Stimulated activated naive CD8-positive, alpha-beta T cell treated with anti-CD3 and anti-CD28 coated beads, Interleukin-15, Interleukin-2, amounts not matched to agents 100 ng/mL and 50 ng/mL, for 24 hours (primary cell): ENCODE data around the gene KLHL17.

Experiments
- H3K27ac Mint-ChIP-seq: one replicate; pipeline ENCODE4 v1.8.0; 2021; ENCODE audit warnings: mild to moderate bottlenecking, mixed read lengths
- H3K27me3 Mint-ChIP-seq: one replicate; pipeline ENCODE4 v1.8.0; 2021; ENCODE audit warnings: mixed read lengths
- H3K36me3 Mint-ChIP-seq: one replicate; pipeline ENCODE4 v1.8.0; 2021; ENCODE audit warnings: low read depth, mixed read lengths
- H3K4me1 Mint-ChIP-seq: one replicate; pipeline ENCODE4 v1.8.0; 2021; ENCODE audit warnings: low read depth, mixed read lengths
- H3K4me3 Mint-ChIP-seq: one replicate; pipeline ENCODE4 v1.8.0; 2021; ENCODE audit warnings: mild to moderate bottlenecking, mixed read lengths
- H3K9me3 Mint-ChIP-seq: one replicate; pipeline ENCODE4 v1.8.0; 2021; ENCODE audit warnings: mixed read lengths

KLHL17 gene

DNA sequence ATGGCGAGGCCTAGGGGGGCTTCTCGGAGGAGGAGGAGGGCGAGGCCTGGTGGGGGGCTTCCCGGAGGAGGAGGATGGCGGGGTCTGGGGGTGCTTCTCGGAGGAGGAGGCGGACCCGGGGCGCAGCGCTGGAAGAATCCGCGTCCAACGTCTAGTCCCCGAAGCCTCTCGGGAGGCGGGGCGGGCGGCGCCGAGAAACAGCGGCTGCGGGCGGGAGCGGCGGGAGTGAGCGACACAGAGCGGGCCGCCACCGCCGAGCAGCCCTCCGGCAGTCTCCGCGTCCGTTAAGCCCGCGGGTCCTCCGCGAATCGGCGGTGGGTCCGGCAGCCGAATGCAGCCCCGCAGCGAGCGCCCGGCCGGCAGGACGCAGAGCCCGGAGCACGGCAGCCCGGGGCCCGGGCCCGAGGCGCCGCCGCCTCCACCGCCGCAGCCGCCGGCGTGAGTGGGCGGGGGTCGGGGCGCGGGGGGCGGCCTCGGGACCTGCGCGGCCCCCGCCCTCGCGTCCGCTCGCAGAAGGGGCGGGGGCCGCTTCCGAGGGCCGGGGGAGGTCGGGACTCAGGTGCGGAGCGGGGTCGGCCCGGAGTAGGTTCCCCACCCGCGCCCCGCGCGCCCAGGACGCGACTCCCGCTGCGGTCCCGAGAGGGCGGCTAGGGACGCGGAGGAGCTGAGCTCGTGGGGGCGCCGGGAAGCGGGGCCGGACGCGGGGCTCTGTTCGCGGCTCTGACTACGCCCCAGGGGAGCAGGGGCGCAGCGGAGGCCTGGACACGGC is at the start of gene KLHL17:
Gene KLHL17 (plus strand): TSS at position 222 of the 769 bp plus-strand sequence. CDS start 110 bp downstream, at position 332.
- no peaks in the 10 kb centered on the region for H3K9me3 Mint-ChIP-seq
- H3K27ac Mint-ChIP-seq: peak within 1 kb of the TSS; percentile 68
- peaks cover 26% of the 10 kb centered on the region for H3K4me1 Mint-ChIP-seq
- H3K4me3 Mint-ChIP-seq: peak within 1 kb of the TSS; percentile 96
- H3K27me3 Mint-ChIP-seq: no peaks in the 10 kb centered on the region
- peaks cover 18% of the 10 kb centered on the region for H3K36me3 Mint-ChIP-seq

DNA sequence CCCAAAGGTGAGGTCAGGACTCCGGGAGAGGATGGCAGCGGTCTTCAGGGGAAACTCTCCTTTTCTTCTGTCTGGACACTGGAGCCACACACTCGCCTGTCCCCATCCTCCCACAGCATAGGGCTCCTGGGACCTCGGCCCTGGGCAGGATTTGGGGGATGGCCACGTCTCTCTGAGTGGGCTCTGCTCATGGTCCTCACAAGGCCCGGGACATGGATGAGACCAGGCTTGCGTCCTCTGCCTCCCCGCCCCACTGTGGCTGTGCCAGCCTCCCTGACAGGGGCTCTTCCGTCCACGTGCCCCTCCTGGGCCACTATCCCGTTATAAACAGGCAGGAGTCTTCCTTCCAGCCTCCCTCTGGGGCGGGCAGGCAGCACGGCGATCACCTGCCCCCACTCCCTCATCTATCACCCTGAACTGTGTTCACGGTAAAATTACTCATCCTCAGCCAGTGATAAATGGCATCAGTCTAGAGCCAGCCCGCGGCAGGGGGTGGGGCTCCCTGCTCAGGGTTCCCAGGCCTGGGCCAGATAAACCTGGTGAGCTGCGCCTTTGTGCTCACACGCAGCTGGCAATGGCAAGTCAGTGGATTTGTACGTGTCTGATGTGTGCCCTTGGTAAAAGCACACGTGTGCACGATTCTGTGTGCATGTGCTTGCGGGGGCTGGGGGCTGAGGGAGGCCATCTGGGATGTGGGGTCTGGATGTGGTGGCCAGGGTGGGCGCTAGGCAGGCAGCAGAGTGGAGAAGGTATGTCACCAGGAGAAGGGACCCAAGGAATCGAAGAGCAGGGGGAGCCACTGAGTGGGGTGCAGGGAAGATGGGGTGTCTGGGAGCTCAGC is 49.3 kb upstream of the KLHL17 start:
- Mint-ChIP-seq H3K9me3 (no peaks in the 10 kb centered on the region), H3K27ac (no peak overlapping the region), H3K4me1 (no peaks in the 10 kb centered on the region), H3K27me3 (peaks cover 40% of the 10 kb centered on the region), H3K4me3 (no peak overlapping the region), H3K36me3 (peaks cover 6% of the 10 kb centered on the region)

DNA sequence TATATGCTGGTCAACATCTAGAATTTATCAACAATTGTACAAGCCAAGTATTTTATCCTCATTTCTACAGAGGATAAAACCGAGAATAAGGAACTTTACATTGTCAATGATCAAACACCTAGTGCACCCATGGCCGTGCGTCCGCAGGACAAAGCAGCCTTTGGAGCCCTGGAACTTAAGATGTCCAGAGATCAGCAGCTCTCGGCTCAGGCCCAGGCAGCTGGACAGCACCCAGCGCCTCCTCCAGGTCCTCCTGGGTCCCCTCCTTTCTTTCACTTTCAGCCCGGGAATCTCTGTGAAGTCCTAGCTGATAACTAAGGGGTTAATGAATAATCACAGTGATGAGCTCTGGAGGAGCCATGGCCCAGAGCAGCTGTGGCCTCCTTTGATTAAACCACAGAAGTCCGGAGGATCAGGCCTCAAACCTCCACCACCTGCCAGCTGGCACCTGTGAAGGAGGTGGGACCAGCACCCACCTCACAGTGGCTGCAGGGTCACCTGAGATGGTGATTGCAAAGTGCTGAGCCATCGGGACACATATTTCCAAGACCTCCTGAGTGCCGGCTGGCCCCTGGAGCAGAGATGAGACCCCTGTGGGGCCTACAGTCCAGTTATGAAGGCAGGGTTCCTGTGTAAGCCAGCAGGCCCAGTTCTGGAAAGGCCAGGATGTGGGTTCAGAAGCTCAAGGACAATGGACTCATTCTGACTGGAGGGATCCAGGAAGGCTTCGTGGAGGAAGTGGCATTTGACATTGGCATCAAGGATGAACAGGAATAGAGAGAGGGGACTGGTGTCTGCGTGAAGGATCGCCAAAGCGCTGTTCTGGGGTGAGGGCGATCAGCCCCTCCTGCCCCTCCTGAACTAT is 48.3 kb upstream of the KLHL17 start:
- H3K36me3 Mint-ChIP-seq: peaks cover 6% of the 10 kb centered on the region
- no peak overlapping the region for H3K27ac Mint-ChIP-seq
- peaks cover 30% of the 10 kb centered on the region for H3K27me3 Mint-ChIP-seq
- H3K4me3 Mint-ChIP-seq: no peak overlapping the region
- no peaks in the 10 kb centered on the region for H3K9me3 Mint-ChIP-seq
- H3K4me1 Mint-ChIP-seq: no peaks in the 10 kb centered on the region

DNA sequence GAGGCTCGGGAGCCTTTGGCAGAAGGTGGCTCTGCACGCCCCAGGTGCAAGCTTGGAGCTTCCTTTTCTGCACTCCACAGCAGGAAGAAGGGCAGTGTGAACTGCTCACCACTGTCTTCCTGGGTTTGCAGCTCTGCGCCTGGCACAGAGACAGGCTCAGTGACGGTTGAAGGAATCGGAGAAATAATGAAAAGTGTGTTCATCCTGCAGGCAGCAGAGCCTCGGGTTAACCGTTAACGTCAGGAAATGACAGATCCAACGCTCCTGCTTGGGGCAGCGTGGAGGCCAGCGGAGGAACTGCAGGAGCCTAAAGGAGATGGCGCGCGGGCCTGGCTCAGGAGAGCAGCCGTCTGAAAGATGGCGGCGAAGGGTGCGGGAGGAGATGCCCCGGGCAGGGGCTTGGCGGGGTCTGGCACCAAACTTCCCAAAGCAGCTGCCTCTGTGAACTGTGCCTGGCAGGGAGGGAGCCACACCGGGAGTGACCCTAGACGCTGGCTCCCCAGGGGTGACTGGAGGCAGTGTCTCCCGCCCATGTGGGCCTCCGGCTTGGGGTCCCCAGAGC is 47.6 kb upstream of the KLHL17 start:
- peaks cover 6% of the 10 kb centered on the region for H3K36me3 Mint-ChIP-seq
- peaks cover 28% of the 10 kb centered on the region for H3K27me3 Mint-ChIP-seq
- H3K9me3 Mint-ChIP-seq: no peaks in the 10 kb centered on the region
- no peak overlapping the region for H3K4me3 Mint-ChIP-seq
- H3K27ac Mint-ChIP-seq: no peak overlapping the region
- H3K4me1 Mint-ChIP-seq: no peaks in the 10 kb centered on the region

DNA sequence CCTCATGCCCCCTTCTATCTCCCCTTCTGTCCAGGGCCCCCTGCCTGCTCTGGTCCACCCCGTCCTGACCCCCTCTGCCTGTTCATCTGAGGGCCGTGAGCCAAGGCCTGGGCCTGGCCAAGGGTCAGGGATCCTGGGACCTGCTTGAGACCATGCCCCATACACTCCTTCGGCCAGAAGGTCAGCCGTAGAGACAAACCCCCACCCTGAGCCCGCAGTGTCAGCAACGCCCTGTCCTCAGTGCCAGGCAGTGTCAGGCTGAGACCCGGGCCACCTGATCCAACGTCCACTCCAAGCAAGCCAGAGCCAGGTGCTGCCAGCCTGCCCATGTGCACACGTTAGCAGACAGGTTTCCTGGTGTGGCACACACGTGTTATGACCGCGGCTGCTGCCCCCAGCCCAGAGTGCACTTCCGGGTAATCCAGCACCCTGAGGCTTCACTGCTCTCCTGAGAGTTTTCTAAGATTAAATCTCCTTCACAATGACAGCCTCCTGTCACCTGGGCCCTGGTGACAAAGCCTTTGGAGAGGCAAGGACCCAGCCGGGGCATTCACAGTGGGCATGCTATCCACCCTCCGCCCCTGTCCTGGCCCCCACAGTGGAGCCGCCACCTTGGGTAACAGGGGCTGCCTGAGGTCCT is 46.8 kb upstream of the KLHL17 start:
- Mint-ChIP-seq H3K27ac (no peak overlapping the region), H3K9me3 (no peaks in the 10 kb centered on the region), H3K4me3 (no peak overlapping the region), H3K27me3 (peaks cover 24% of the 10 kb centered on the region), H3K36me3 (no peaks in the 10 kb centered on the region), H3K4me1 (no peaks in the 10 kb centered on the region)

DNA sequence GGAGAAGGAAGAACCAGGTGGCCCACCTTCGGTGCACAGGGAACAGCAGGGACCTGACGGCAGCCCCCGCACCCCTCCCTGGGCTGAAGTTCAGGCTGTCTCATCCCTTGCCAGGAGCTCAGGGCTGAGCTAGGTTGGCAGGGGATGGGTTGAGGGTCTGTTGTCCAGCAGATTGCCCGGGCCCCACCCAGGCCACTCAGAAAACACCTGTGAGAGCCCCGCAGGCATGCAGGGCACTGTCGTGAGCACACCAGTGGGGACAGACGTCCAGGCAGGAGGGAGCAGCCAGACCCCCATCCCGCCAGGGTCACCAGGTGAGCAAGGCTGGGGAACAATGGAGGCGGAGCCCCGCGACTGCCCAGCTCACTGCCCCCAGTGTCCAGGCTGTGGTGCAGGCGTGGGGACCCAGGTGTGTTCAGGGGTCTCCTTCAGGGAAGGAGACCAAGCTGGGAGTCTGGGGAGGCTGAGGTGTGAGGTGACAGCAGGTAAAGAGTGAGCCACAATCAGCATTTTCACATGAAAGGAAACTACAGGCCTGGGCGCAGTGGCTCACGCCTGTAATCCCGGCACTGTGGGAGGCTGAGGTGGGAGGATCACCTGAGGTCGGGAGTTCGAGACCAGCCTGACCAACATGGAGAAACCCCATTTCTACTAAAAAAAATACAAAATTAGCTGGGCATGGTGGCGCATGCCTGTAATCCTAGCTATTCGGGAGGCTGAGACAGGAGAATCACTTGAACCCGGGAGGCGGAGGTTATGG is 46.1 kb upstream of the KLHL17 start:
- peaks cover 27% of the 10 kb centered on the region for H3K27me3 Mint-ChIP-seq
- no peaks in the 10 kb centered on the region for H3K9me3 Mint-ChIP-seq
- H3K4me1 Mint-ChIP-seq: no peaks in the 10 kb centered on the region
- no peak overlapping the region for H3K27ac Mint-ChIP-seq
- no peak overlapping the region for H3K4me3 Mint-ChIP-seq
- no peaks in the 10 kb centered on the region for H3K36me3 Mint-ChIP-seq

DNA sequence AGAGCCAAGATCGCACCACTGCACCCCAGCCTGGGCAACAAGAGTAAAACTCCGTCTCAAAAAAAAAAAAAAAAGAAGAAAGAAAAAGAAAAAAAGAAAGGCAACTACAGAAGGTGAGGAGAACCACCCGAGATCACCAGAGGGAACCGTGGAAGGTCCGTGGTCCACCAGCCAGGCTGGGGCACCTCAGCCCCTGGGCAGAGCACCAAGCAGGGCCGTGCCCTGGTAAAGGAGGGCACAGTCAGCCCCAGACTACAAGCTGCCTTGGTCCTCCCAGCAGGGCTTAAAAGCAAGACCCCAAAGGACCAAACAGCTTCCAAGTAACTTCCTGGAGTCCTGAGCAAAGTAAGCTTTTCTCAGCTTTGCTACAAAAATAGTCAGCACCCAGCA is 45.5 kb upstream of the KLHL17 start:
- Mint-ChIP-seq H3K4me3 (no peak overlapping the region), H3K9me3 (no peaks in the 10 kb centered on the region), H3K27ac (no peak overlapping the region), H3K36me3 (no peaks in the 10 kb centered on the region), H3K27me3 (peaks cover 27% of the 10 kb centered on the region), H3K4me1 (no peaks in the 10 kb centered on the region)

DNA sequence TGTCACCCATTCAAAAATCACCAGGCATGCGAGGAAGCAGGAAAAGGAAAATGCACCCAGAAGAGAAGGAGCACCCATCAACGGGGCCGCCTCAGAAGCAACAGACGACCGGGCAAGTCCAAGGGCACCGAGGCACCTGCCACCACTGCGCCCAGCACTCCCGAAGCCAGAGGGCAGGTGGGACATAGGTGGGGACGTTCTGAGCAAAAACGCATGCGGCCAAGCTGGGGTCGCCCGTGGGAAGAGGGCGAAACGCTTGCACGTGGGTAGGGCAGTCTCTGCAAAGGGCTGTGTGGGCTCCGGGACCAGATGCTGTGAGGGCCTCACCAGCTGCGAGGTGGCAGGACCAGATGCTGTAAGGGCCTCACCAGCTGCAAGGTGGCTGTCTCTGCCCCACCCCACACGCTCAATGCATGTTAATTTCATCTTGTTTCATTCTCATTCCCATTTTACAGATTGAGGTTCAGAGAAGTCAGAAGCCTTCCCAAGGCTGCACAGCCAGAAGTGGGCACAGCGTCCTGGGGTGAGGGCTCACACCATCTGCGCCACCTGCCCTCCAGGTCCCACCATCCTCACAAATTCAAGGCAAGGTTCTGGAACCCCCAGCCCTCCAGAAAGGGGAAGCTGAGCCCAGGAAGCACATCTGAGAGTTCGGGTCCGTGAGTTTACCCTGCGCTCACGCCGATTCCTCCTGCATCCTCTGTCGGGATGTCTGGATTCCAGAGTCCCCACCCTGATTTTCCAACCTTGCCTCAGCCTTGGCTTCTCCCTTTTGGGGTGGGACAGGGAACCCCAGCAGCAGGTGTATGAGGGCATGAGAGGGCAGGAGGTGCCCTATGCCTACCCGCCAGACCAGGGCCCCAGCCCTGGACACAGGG is 44.9 kb upstream of the KLHL17 start:
- Mint-ChIP-seq H3K27me3 (peaks cover 32% of the 10 kb centered on the region), H3K4me1 (peaks cover 2% of the 10 kb centered on the region), H3K27ac (no peak overlapping the region), H3K36me3 (no peaks in the 10 kb centered on the region), H3K9me3 (no peaks in the 10 kb centered on the region), H3K4me3 (no peak overlapping the region)

DNA sequence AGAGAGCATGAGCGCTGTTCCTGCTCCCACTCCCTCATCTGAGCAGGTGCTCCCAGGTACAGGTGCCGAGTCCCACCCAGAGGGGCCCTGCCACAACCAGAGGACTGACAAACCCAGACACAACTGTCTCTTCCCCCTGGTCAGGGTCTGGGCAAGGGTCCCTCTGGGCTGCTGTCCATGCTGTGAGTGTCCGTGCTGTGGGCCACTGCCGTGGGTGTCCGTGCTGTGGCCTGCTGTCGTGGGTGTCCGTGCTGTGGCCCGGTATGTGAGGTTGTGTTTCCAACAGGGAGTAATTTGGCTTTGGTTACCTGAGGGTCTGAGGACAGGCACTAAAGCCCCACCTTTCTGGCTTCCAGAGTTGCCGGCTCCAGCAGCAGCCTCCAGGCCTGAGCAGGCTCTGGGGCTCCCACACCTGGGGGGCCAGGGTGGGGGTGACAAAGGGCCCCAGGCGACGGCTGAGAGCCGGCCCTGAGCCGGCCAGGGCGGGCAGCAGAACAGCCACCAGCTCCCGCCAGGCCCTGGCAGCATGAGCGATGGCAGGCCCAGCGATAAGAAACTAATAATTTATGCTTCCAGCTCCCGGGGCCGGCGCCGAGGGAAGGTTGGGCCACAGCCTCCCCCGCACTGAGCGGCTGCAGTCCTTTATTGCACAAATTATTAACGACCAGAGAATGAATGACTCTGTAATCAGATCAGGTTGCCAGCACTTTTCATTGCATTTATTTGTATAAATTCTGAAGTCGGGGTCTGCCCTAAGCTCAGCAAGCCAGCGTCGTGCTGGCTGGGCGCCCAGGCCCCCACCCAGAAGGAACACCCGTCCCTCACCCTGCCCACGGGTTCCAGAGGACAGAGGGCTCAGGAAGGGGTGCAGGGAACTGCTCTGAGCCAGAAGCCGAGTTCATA is 44.0 kb upstream of the KLHL17 start:
- Mint-ChIP-seq H3K9me3 (no peaks in the 10 kb centered on the region), H3K4me3 (no peak overlapping the region), H3K27ac (no peak overlapping the region), H3K36me3 (no peaks in the 10 kb centered on the region), H3K27me3 (peaks cover 30% of the 10 kb centered on the region), H3K4me1 (peaks cover 6% of the 10 kb centered on the region)

DNA sequence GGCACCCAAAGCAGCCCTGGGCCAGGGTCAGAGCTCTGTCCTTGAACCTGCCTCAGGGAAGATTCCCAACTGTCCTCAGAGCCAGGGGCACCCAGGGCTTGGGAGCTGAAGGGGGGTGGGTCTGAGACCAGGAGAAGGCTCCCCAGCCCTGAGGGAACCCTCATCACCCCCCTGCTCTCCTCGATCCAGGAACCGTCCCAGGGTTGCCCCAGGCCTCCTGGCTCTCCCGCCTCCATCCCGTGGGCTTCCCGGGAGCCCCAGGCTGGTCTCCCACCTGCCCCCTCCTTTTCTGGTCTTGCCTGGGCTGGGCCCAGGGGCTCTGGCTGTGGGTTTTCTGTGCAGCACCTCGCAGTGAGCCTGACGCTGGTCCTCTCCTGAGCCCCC is 43.3 kb upstream of the KLHL17 start:
- Mint-ChIP-seq H3K4me3 (no peak overlapping the region), H3K27me3 (peaks cover 32% of the 10 kb centered on the region), H3K27ac (no peak overlapping the region)

DNA sequence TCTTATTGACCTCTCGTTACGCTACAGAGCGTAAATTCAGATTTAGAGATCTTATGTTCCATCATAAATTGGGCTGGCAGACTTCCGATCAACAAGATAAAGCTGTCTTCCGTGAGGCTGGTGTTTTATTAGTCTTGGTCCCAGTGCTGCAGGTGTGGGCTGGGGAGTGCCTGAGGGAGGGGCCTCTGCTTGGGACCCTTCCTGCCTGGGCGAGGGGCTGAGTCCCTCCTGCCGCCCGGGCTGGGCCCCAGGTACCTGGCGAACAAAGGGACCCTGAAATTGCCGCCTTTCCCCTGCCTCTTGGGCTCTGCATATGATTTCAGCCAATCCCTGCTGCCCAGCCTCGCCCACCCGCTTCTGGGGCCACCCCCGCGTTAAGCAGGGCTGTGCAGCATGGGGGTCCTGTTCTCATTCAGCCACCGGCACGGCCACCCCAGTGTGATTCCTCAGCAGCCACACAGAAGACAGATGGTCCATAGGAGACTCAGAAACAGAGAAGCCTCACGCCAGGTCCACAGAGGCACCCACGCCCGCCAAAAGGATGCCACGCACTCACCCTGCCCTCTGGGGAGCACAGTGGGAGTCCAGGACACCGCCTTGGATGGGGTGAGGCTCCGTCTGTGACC is 42.8 kb upstream of the KLHL17 start:
- H3K27me3 Mint-ChIP-seq: peaks cover 34% of the 10 kb centered on the region
- H3K9me3 Mint-ChIP-seq: no peaks in the 10 kb centered on the region

More for the DNA sequence above, 43.3 kb upstream of the KLHL17 start:
- Mint-ChIP-seq H3K36me3 (no peaks in the 10 kb centered on the region), H3K9me3 (no peaks in the 10 kb centered on the region), H3K4me1 (peaks cover 9% of the 10 kb centered on the region)

DNA sequence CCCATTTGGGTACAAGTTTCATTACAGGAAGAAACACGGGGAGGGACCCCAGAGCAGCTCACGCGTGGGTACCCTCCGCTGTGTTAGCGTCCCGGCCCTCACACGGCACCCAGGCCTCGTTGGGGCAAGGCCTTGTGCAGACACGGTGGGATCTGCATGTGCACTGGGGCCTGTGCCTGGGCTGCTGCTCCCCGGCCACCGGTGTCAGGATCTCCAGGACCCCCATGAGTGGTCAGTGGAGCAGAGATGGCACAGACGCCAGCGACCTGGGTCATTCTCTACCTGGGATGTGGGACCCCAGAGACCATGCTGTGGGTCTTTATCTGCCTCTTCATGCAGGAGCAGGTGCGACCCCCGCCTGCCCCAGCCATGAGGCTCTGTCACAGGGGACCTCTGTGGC is 42.0 kb upstream of the KLHL17 start:
- Mint-ChIP-seq H3K27me3 (peaks cover 36% of the 10 kb centered on the region), H3K27ac (no peak overlapping the region), H3K4me3 (no peak overlapping the region), H3K4me1 (peaks cover 13% of the 10 kb centered on the region), H3K9me3 (no peaks in the 10 kb centered on the region), H3K36me3 (no peaks in the 10 kb centered on the region)

More for the DNA sequence above, 42.8 kb upstream of the KLHL17 start:
- Mint-ChIP-seq H3K27ac (no peak overlapping the region), H3K4me3 (no peak overlapping the region), H3K4me1 (peaks cover 9% of the 10 kb centered on the region), H3K36me3 (no peaks in the 10 kb centered on the region)
